Stimulated activated CD4-positive, alpha-beta T cell treated with anti-CD3 and anti-CD28 coated beads, Interleukin-12 subunit alpha, Interleukin-12 subunit beta, amount 100 ng/mL, for 48 hours (primary cell): ENCODE results near the gene PTPRN2.

Source experiments
- DNase-seq, 3 donors: peaks; one replicate each; pipeline ENCODE4 v3.0.0-alpha.2; 2020; ENCODE audit warnings: low read depth in 2 of 3, low spot score in 1 of 3

PTPRN2 gene

DNA sequence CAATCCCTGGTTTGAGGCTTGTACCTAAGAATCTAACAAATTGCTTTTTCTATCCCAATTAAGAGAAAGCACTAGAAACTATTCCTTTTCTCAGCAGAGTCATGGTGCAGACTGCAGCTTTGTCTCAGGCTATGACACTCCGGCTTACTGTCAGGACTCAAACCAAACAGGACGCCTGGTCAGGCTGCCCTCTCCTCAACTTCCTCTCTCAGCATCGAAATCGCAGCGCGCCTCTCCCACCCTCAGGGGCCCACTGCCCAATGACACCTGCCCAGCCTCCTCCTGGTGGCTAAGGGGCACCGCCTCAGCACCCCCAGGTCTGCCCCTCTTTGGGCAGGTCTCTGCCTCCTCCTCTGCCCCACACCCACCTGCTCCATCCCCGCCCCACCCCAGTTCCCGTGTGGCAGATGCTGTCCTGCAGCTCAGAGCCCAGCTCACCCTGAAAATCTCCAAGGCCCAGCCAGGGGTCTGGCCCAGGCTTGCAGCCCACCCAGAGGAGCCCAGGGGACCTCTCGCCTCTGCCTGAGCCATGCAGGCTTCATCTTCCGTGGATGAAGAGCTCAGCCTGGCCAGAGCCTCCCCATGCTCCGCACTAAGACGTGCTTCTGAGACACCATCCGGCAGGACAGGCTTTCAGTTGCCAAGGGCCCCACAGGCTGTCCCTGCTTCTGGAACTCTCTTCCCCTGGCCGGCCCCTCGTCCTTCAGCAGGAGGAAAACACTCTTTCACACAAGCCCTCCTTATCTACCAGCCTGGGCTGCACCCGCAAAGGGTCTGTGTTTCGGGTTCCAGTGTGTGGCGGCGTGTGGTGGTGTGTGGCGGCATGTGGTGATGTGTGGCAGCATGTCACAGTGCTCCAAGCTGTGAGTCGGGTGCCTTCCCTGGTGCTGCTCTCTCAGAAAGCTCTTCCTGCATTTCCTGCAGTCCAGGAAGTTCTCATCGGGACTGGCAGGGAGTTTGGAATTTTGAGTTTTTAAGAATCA is 16.4 kb upstream of the PTPRN2 start:
- no peak for DNase-seq

DNA sequence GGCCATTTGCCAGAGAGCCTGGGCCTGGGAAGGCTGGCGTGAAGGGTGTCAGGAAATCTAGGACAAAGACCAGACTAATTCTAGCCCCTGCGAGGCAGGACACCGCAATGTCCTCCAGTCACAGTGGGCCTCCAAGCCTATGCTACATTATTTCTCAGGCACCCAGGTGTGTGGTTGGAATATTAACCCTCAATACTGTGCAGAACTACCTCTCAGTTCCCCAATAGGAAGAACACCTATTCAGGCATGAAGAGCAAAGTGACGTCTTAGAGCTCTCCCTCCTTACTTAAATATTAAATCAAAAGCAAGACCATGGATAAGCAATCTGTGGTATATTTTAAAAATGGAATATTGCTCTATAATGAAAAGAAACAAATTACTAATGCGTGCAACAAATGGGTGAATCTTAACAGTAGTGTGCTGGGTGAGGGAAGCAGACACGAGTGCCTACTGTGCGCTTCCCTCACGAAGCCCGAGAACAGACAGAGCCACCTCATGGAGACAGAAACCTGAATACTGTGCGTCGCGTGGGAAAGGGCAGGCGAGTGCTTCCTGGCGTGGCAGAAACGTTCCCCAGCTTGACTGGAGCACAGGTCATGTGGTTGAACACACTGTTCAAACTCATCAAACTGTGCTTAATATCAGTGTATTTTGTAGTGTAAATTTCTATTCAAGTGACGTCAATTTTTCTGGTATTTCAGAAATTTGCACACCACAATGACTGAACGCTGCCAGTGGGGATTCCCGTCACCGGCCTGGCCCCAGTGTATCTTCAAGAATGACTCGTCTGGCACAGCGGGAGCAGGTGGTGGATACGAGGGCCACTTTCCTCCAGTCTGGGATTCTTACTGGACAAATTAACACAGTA is 15.5 kb upstream of the PTPRN2 start:
- no peak for DNase-seq

DNA sequence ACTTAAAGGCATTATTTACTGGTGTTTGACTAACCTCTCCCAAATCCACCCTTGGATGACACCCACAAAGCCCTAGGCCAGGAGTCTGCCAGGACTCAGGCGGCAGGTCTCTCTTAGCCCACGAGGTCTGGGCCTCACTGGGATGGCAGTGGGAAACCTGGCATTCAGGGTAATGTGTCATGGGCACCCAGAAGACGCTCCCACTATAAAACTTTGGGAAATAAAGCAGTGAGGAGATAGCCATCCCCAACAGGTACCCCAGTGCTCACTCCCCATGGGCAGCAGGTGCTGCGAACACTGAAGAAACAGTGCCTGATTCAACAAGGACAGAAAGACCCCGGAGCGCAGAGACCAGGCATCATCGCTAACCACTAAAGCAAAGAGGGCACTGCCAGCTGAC is 14.4 kb upstream of the PTPRN2 start:
- DNase-seq, result no peak

DNA sequence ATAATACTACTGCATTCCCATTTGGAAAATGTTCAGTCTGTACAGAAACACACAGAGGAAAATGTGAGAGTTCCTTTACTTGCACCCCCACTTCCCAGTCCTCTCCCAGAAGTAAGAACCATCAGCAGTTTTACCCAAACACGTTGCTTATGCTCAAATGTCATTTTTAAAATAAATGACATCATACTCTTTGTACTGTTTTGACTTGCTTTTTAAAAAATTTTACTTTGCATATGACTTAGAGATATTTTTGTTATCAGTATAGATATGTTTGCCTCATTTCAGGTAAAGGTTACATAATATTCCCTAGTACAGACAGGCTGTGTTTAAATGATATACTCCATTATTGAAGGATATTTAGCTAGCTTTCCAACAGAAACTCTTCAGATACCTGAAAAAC is 13.5 kb upstream of the PTPRN2 start:
- DNase-seq, result no peak

DNA sequence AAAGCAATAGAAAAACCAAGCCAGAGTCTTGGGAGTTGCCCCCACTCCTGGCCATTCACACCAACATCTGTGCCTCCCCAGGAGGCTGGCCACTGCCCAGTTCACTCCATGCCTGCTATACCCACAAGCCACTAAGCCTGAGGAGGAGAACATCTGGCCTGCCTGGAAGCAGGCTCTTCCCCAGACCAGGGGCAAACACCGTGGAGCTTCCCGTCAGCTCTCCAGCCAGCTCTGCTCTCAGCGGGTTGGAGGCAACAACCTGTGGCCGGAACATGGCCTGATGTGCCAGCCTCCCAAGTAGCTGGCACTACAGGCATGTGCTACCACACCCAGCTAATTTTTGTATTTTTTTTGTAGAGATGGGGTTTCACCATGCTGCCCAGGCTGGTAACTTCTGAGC is 9.1 kb upstream of the PTPRN2 start:
- no peak for DNase-seq

DNA sequence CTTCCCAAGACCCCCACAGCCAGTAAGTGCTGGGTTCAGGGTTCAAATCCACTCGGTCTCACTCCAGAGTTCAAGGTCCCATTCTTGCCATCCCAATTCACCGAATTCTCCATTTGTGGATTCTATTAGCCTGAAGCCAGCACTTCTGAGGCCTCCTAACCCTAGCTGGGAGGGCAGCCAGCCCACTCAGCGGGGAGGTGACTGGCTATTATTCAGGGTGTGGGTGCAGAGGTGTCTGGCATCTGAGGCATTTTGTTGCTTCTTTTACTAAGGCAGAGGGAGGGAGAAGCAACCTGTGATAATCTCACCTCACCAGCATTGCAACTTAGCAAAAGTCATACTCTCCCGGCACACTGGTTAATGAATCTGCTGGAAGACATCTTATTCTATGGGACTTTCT is 8.7 kb upstream of the PTPRN2 start:
- DNase-seq, result no peak

DNA sequence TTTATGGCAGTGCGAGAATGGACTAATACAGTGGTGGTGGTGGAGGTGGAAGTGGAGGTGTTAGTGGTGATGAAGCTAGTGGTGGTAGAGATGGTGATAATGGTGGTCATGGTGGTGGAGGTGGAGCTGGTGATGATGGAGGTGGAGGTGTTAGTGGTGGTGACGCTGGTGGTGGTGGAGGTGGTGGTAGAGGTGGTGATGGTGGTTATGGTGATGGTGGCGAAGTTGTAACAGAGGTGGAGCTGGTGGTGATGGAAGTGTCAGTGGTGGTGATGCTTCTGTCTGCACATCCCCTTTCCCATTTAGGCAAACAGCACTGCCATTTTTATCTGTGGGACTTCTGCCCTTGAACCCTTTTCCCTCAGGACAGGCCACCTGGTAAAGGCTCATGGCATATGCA is 7.4 kb upstream of the PTPRN2 start:
- no peak for DNase-seq

DNA sequence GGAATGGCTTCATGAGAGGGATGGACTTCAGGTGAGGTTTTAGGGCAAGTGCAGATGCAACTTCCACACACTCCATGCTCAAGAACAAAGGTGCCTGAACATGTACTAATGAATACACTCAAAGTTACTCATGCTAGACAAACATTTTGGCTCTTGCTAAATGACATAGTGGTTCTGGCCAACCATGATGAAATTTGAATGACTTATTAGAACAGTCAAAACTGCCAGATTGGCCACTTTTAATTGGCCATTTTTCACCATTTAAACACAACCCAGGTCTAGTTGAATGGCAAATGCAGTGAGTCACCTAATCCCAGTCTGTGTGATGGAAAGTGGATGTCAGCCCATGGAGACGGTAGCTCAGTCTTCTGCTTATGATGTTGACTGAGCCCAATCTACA is 4.9 kb upstream of the PTPRN2 start:
- no peak for DNase-seq

DNA sequence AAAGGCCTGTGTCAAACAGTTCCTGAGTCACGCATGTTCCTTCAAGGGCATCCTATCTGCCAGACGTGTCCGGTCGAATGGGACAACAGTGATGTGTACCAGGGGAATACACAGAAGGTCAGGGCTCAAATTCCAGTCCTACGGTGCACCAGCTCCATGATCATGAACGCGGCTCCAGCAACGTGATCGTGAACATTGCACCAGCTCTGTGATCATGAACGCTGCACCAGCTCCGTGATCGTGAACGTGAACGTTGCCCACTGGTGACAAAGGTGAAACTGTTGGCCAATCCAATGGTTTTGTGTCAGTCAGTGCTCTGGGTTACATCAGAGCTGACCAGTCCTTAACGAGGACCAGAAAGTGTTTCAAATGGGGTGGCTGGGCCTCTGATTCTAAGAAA is 4.3 kb upstream of the PTPRN2 start:
- no peak for DNase-seq

DNA sequence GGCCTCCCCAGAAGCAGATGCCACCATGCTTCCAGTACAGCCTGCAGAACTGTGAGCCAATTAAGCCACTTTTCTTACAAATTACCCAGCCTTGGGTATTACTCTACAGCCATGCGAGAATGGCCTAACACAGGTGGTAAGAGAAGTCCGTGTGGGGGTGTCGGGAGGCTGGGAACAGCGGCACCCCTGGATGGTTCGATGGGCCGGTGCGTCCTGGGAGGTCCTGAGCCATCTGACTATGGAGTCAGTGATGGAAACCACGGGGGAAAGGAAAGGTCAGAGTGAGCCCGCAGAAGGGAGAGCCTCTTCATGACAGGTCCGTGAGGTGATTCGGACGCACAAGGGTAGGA is 2.5 kb upstream of the PTPRN2 start:
- DNase-seq, result no peak

DNA sequence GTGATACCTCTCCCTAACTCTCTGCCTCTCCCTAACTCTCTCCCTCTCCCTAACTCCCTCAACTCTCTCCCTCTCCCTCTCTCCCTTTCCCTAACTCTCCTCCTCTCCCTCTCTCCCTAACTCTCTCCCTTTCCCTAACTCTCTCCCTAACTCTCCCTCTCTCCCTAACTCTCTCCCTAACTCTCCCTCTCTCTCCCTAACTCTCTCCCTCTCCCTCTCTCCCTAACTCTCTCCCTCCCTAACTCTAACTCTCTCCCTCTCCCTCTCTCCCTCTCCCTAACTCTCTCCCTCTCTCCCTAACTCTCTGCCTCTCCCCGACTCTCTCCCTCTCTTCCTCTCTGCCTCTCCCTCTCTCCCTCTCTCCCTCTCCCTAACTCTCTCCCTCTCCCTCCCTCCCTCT is 2.0 kb upstream of the PTPRN2 start:
- DNase-seq, result no peak

DNA sequence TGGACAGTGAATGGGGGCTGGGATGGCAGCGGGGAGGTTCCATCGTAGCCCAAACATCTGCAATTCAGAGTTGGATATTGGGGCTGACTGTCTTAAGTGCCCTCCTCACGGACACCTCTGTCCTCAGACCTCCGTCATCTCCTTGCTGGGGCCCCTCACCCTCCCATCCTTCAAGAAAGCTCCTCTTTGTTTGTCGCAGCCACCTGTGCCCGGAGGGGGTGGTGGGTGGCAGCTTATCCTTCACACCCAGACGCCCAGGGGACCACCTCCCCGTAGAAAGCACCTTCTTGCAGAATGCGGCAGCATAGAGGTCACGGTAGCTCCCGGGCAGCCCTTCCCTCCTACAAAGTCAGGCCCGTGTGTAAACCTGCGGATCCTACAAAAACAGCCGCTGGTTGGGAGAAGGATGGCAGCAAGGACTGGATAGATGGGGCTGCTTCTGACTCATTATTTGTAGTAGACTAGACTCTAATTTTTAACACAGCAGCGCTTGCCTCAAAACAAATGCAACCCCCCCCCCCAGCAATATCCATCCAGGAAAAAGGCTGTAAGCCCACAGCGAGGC is 1.3 kb upstream of the PTPRN2 start:
- DNase-seq, result no peak

DNA sequence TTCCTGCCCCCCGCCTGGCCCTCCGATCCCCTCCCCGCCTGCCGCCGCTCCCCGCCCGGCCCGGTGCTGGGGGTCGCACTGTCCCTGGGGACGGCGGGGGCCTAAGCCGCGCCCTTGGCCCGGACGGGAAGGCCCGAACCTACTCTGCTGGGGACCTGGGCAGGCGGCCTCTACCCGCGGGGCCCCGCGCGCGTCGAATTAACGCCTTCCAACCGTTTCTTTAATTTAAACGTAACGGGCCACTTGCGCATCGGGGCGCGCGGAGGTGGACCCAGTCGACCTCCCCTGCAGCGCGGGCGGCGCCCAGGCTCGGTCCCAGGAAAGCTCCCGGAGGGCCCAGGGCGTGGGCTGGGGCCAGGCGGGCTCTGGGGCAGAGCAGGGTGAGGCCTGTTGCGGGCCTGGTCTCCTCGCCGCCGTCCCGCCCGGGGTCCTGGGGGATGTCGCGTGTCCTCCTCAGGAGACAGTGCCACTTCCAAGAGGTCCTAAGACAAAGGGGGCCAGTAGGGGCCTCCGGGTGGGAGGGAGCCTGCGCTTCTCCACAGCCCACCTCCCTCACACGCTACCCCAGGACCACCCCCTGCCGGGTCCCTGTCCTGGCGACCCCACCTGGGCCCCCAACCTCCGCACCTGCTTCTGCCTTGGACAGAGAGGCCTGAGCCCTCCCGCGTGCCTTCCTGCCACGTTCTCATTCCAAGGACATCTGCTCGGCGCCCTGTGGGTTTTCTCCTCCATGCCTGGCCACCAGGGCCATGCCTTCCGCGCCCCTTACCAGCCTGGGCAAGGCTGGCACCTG is 658 bp upstream of the PTPRN2 start:
- no peak for DNase-seq

DNA sequence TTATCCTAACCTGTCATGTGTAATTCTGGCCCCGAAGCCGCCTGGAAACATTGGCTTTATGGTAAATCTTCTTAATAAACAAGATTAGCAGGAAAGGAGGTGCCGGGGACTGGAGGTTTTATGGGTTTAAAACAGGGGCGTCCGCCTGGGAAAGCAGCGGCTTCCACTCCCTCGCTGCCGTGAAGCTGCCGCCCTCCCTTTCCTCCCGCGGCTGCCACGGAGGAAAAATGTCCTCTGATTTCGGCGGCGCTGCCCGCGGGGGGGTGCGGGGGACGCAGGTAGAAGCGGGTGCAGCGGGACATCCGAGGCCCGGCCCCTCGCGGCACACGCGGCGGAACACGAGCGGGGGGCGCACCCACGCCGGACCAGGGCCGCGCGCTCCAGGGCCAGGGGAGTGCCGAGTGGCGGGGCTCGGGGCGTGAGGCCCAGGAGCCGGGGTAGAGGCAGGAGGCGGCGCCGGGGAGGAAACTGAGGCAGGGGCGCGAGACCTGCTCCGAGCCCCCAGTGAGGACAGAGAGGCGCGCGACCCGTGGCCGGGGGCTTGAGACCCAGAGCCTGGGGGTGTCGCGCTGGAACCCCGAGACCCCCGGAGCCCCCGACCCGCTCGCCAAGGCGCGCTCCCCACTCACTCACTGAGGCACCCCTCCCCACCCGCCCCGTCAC is 993 bp downstream of the PTPRN2 start:
- DNase-seq, result no peak

DNA sequence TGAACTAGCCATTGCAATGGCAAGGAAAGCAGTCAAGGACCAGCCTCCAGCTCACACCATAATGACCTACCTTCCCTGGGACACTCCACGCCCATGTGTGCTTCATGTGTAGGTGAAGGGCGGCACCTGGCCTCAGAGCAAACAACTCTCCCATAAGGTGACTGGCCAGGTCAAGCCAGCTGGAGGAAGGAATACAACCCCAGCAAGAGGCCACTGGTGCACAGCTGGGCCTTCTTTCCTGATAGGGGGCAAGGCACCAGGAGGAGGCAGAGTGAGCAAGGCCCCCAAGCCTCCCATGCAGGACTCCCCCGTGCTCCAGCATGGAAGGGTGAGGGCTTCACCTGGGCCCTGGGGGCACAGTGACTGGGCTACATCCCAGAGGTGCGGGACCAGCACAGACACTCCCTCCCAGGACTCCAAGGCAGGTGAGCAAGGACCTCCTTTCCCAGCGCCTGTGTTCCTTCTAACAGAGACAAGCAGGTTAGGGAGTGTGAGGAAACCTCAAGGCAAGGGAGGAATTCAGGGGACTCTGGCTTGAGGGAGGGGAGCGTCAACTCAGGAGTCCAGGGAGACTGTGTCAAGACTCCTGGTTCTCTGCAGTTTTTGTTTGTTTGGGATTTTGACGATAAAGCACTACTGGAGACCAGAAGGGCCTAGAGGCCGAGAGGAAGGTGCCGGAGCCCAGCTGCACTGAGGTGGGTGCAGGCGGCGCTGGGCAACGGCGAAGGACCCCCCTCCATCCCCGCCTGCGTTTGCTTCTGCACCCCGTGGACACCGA is 1.7 kb downstream of the PTPRN2 start:
- DNase-seq, result no peak

DNA sequence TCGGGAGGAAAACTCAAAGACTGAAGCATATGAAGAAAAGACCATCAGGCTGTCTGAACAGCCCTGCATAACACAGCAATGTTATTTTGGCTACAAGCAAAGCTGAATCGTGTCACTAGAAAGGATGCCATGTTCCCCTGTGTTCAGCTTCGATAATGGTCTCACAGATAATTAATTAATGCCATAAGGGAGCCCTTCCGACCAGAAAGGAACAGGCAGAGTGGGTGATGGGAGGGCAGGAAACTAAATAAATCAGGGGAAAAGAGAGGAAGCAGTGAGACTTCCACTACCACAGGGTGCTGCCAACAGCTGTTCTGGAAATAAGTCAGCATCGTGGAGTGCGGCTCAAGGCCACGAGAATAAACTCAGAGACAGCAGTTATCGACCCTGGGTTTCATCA is 3.2 kb downstream of the PTPRN2 start:
- DNase-seq, result no peak

DNA sequence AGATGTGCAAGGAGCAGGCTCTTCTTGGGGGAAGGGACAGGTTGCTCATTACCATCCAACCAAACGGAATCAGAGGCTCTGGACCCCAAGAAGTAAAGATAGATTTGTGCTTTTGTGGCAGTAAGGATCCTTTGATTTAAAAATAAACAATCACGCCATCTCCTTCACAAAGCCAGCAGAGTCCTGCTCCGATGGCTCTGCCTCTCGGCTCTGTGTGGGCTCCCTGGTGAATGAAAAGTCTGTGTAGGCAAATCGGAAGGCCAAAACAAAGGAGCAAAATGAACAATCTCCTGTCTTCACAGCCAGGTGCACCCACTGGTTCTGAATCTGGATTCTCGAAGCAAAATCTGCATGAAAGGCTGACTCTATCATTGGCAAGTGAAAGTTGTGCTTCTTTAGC is 3.8 kb downstream of the PTPRN2 start:
- no peak for DNase-seq

DNA sequence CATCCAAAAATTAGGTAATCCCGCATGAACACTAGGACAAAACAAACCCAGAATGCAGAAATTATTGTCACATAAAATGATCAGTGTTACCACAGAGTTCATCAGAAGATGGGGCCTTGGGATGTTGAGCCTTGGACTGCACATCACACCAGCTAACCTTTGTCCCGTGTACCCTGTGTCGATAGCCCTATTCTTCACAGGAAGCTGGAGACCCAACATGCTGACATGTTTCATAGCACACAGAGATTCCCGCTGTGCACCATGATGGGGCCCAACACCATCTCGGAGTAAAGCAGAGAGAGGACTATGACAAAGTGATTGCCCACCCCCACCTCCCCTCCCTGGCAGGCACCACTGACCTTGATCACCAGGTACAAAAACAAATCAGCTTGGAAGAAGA is 4.5 kb downstream of the PTPRN2 start:
- DNase-seq, result no peak

DNA sequence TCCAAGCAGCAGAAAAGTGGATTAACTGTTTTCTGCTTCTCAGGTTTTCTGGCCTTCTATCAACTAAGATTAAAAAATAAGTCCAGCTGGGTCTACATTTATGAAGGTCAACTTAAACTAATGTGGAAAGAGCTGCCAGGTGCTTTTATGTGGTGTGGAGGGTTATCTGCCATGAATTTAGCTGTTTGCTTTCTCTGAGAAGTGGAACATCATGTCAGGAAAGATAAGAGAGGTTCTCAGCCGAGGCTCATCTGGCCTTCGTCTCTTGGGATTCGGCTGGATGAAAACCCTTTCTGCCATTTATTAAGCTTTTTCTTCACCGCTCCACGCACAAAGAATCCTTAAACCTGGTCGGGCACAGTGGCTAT is 5.5 kb downstream of the PTPRN2 start:
- DNase-seq, result no peak
